GM18870 (cell line): ENCODE data around the gene SAC3D1.
"Not testable (repeated sequence)": the region's sequence is repeated elsewhere in the genome, so short reads cannot be mapped to it uniquely, and the experiment has no call there.

Experiments
- ATAC-seq: cut with Tn5 transposase; IDR thresholded peaks from one replicate; pipeline ENCODE4 v1.9.1; 2021; ENCODE audit warnings: moderate library complexity; ENCODE audit not compliant: unreplicated experiment

SAC3D1 gene

GRCh38 chr11:65023502-65023901, 17.5 kb upstream of the SAC3D1 start:
- ATAC-seq = not testable (repeated sequence)

GRCh38 chr11:65026810-65027209, 14.2 kb upstream of the SAC3D1 start:
- ATAC-seq = no peak

- peak; percentile 86 for ATAC-seq
These were observed 13.6 kb upstream of the SAC3D1 start, which contains the start of gene SNX15 for GRCh38 chr11:65027213-65028067. Gene SNX15 (plus strand): TSS chr11:65027439. CDS start chr11:65027538, 99 bp downstream.

- ATAC-seq = no peak
These were observed 8.8 kb upstream of the SAC3D1 start for GRCh38 chr11:65032216-65032615.

- ATAC-seq = no peak
These were observed 6.6 kb upstream of the SAC3D1 start for GRCh38 chr11:65034423-65034822.

GRCh38 chr11:65035579-65035978, 5.4 kb upstream of the SAC3D1 start:
- ATAC-seq = no peak

GRCh38 chr11:65036931-65037330, 4.1 kb upstream of the SAC3D1 start:
- no peak for ATAC-seq

- ATAC-seq = no peak
These were observed 527 bp upstream of the SAC3D1 start for GRCh38 chr11:65040520-65040846.

- ATAC-seq = no peak
These were observed 1.9 kb downstream of the SAC3D1 start for GRCh38 chr11:65042891-65043290.

- ATAC-seq = no peak
These were observed 3.0 kb downstream of the SAC3D1 start for GRCh38 chr11:65043881-65044501.

GRCh38 chr11:65045061-65045460, 4.1 kb downstream of the SAC3D1 start:
- no peak for ATAC-seq

GRCh38 chr11:65045728-65046127, 4.7 kb downstream of the SAC3D1 start:
- ATAC-seq = no peak

GRCh38 chr11:65047581-65048422, 6.8 kb downstream of the SAC3D1 start:
- ATAC-seq = no peak

GRCh38 chr11:65051398-65051858, 10.4 kb downstream of the SAC3D1 start:
- ATAC-seq = no peak

GRCh38 chr11:65053827-65054508, 13.0 kb downstream of the SAC3D1 start:
- no peak for ATAC-seq

GRCh38 chr11:65055538-65055937, 14.5 kb downstream of the SAC3D1 start:
- no peak for ATAC-seq

GRCh38 chr11:65056999-65057398, 16.0 kb downstream of the SAC3D1 start:
- ATAC-seq = no peak

GRCh38 chr11:65057526-65057925, 16.5 kb downstream of the SAC3D1 start:
- ATAC-seq = no peak

- no peak for ATAC-seq
These were observed 17.0 kb downstream of the SAC3D1 start for GRCh38 chr11:65058012-65058411.

GRCh38 chr11:65058419-65059054, 17.5 kb downstream of the SAC3D1 start, which contains the start of gene NAALADL1:
Gene NAALADL1 (minus strand): TSS chr11:65058553. CDS start chr11:65058521, 32 bp downstream.
- no peak for ATAC-seq
